ENCODE results near the gene GAA.

Gene GAA

DNA sequence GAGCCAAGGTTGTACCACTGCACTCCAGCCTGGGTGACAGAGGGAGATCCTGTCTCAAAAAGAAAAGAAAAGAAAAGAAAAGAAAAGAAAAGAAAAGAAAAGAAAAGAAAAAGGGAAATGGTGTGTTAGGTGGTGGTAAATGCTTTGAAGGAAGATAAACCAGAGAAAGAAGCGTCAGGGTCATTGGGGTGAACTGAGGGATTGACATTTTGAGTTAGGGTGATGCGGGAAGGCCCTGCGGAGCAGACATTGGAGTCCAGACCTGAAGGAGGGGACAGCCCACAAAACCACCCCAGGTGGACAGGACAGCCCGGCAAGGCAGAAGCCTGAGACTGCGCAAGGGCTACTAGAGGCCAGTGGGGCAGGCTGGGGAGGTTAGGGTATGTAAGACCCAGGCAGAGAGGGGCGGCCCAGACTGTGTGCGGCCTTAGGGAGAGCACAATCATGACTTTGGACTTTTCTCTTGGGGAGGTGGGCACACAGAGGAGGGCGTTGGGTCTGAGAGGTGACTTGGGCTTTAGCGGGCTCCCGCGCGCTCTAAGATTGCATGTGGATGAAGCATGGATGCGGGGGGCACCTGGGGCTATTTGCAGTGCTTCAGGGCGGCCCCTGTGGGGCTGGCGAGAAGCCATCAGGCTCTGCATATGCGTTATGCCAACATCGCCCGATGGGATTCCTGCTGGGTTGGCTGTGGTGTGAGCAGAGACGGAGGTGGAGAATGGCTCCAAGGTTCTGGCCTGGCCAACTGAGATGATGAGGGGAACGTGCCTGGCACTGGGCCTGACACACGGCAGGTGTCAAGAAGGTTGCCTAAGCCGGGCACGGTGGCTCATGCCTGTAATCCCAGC is 3.3 kb upstream of the GAA start:
- DNase-seq (ENCODE audit: low spot score): no peak
- TF ChIP-seq, protein P1, sequence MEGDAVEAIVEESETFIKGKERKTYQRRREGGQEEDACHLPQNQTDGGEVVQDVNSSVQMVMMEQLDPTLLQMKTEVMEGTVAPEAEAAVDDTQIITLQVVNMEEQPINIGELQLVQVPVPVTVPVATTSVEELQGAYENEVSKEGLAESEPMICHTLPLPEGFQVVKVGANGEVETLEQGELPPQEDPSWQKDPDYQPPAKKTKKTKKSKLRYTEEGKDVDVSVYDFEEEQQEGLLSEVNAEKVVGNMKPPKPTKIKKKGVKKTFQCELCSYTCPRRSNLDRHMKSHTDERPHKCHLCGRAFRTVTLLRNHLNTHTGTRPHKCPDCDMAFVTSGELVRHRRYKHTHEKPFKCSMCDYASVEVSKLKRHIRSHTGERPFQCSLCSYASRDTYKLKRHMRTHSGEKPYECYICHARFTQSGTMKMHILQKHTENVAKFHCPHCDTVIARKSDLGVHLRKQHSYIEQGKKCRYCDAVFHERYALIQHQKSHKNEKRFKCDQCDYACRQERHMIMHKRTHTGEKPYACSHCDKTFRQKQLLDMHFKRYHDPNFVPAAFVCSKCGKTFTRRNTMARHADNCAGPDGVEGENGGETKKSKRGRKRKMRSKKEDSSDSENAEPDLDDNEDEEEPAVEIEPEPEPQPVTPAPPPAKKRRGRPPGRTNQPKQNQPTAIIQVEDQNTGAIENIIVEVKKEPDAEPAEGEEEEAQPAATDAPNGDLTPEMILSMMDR (IDR thresholded peaks at IDR 0.05): no peak

DNA sequence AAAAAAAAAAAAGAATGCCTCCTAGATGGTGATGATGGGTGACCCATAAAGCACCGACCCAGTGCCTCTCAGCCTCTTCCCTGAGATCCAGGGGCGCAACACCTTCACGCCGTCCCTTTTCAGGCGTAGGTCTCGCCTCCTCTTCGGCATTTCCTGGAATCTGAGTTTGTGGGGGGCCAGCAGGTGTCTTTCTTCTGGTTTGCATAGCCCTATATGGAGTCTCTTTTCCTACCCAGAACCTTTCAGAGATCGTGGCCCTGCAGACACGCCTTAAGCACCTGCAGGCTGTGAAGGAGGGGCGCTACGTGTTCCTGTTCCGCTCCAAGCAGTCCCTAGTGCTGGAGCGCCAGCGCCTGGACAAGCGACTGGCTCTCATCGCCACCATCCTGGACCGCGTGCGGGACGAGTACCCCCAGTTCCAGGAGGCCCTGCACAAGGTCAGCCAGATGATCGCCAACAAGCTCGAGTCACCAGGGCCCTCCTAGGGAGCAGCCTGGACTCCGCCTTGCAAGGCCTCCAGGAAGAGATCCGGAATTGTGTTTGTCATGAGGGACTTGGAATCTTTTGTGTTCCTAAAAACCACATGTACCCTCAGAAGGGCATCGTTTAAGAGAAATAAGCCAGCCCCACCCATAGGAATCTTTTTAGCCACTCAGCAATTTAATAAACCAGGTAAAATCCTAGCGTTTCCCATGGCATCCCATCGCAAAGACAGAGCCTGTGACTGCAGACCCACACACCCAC is 1.9 kb upstream of the GAA start:
- no peak overlapping the region for H3K27ac ChIP-seq
- H3K4me3 ChIP-seq: no peak overlapping the region
- DNase-seq (ENCODE audit: low spot score): no peak
- TF ChIP-seq, protein P1 (IDR thresholded peaks at IDR 0.05): no peak

More for the DNA sequence above, 3.3 kb upstream of the GAA start:
- no peak overlapping the region for H3K27ac ChIP-seq
- H3K4me3 ChIP-seq: no peak overlapping the region

DNA sequence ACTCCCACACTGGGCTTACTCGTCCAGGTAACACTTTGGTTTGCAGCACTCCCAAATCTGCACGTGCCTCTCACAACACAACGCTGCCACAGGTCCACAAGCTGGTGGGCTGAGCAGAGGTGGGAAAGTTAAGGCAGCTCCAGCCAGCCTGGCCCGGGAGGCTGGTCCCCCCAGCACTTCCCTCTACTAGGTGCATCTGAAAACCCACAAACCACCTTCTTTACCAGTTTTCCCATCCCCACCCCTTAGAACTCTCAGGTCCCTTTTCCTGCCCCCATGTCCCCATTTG is 1.4 kb upstream of the GAA start:
- DNase-seq (ENCODE audit: low spot score): no peak
- TF ChIP-seq, protein P1 (IDR thresholded peaks at IDR 0.05): no peak
- H3K4me3 ChIP-seq: no peak overlapping the region
- H3K27ac ChIP-seq: no peak overlapping the region

DNA sequence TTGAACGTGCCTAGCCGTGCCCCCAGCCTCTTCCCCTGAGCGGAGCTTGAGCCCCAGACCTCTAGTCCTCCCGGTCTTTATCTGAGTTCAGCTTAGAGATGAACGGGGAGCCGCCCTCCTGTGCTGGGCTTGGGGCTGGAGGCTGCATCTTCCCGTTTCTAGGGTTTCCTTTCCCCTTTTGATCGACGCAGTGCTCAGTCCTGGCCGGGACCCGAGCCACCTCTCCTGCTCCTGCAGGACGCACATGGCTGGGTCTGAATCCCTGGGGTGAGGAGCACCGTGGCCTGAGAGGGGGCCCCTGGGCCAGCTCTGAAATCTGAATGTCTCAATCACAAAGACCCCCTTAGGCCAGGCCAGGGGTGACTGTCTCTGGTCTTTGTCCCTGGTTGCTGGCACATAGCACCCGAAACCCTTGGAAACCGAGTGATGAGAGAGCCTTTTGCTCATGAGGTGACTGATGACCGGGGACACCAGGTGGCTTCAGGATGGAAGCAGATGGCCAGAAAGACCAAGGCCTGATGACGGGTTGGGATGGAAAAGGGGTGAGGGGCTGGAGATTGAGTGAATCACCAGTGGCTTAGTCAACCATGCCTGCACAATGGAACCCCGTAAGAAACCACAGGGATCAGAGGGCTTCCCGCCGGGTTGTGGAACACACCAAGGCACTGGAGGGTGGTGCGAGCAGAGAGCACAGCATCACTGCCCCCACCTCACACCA is 724 bp downstream of the GAA start:
- TF ChIP-seq, protein P1 (IDR thresholded peaks at IDR 0.05): no peak
- H3K4me3 ChIP-seq: peak overlapping the region; percentile 89
- DNase-seq (ENCODE audit: low spot score): no peak
- H3K27ac ChIP-seq: peak overlapping the region; percentile 94

DNA sequence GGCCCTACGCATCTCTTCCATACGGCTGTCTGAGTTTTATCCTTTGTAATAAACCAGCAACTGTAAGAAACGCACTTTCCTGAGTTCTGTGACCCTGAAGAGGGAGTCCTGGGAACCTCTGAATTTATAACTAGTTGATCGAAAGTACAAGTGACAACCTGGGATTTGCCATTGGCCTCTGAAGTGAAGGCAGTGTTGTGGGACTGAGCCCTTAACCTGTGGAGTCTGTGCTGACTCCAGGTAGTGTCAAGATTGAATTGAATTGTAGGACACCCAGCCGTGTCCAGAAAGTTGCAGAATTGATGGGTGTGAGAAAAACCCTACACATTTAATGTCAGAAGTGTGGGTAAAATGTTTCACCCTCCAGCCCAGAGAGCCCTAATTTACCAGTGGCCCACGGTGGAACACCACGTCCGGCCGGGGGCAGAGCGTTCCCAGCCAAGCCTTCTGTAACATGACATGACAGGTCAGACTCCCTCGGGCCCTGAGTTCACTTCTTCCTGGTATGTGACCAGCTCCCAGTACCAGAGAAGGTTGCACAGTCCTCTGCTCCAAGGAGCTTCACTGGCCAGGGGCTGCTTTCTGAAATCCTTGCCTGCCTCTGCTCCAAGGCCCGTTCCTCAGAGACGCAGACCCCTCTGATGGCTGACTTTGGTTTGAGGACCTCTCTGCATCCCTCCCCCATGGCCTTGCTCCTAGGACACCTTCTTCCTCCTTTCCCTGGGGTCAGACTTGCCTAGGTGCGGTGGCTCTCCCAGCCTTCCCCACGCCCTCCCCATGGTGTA is 1.5 kb downstream of the GAA start:
- H3K27ac ChIP-seq: no peak overlapping the region
- TF ChIP-seq, protein P1 (IDR thresholded peaks at IDR 0.05): no peak
- no peak for DNase-seq (ENCODE audit: low spot score)
- no peak overlapping the region for H3K4me3 ChIP-seq

DNA sequence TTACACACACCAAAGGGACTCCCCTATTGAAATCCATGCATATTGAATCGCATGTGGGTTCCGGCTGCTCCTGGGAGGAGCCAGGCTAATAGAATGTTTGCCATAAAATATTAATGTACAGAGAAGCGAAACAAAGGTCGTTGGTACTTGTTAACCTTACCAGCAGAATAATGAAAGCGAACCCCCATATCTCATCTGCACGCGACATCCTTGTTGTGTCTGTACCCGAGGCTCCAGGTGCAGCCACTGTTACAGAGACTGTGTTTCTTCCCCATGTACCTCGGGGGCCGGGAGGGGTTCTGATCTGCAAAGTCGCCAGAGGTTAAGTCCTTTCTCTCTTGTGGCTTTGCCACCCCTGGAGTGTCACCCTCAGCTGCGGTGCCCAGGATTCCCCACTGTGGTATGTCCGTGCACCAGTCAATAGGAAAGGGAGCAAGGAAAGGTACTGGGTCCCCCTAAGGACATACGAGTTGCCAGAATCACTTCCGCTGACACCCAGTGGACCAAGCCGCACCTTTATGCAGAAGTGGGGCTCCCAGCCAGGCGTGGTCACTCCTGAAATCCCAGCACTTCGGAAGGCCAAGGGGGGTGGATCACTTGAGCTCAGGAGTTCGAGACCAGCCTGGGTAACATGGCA is 2.2 kb downstream of the GAA start:
- no peak for DNase-seq (ENCODE audit: low spot score)
- H3K4me3 ChIP-seq: no peak overlapping the region
- H3K27ac ChIP-seq: no peak overlapping the region
- TF ChIP-seq, protein P1 (IDR thresholded peaks at IDR 0.05): no peak
